ENCODE data around the gene RAB1B. TPM values are rescaled to one million over a fixed set of nuclear protein-coding genes. Genes with fewer than 3 reads are reported as not detected.
"Not testable (repeated sequence)": the region's sequence is repeated elsewhere in the genome, so short reads cannot be mapped to it uniquely, and the experiment has no call there.

RAB1B gene
- total and polyA plus RNA-seq, 2 donors (not counting 1 experiment from before 2014, with no cell fraction given) = 77.1 to 77.8 TPM

GRCh38 chr11:66248903-66249302, 19.5 kb upstream of the RAB1B start:
- H3K9ac ChIP-seq (ENCODE audit: low read length) = no peak overlapping the region
- no peak overlapping the region for H3K27ac Mint-ChIP-seq

GRCh38 chr11:66251809-66252208, 16.6 kb upstream of the RAB1B start:
- H4K20me1 ChIP-seq (ENCODE audit: control insufficient read depth, insufficient read depth, low read length, poor library complexity, severe bottlenecking) = no peaks in the 10 kb centered on the region
- H3K9me3 ChIP-seq (ENCODE audit: control extremely low read depth in 1 of 3, control insufficient read depth in 2 of 3, insufficient read depth in 1 of 3, low read length in 2 of 3) = no peaks in the 10 kb centered on the region
- CTCF ChIA-PET = interaction anchor here (1.7 kb wide), 1 partner anchor 29 kb away, joined by 8 read pairs; no protein-coding TSS in a partner anchor
- H3K4me1 Mint-ChIP-seq = peaks cover 9% of the 10 kb centered on the region
- intact Hi-C loops (cut with micrococcal nuclease) = no loop called here
- no peak overlapping the region for H3K4me3 Mint-ChIP-seq
- 98% methylated on average over 6 of the region's 7 CpGs for WGBS (ENCODE audit: insufficient coverage)
- H3K4me3 ChIP-seq (ENCODE audit: control extremely low read depth in 1 of 5, extremely low read depth in 1 of 5, insufficient read depth in 1 of 5, low read depth in 2 of 5, low read length in 4 of 5) = no peak overlapping the region
- TF ChIP-seq EZH2 (IDR thresholded peaks at IDR 0.05; ENCODE audit: borderline replicate concordance, insufficient read depth, low read depth, low read length, poor library complexity, severe bottlenecking) = no peak
- no peak for TF ChIP-seq CTCF (IDR thresholded peaks at IDR 0.05)
- H3K4me2 ChIP-seq (replicated peaks; ENCODE audit: low read depth, low read length, poor library complexity, severe bottlenecking) = no peak overlapping the region
- no peak overlapping the region for H3K9ac ChIP-seq (ENCODE audit: low read length)
- H3K27me3 Mint-ChIP-seq = no peaks in the 10 kb centered on the region
- no peak for ATAC-seq (ENCODE audit: low read depth)
- no peaks in the 10 kb centered on the region for H3K27me3 ChIP-seq (replicated peaks in 1 of 4; ENCODE audit: control extremely low read depth in 1 of 4, control insufficient read depth in 3 of 4, insufficient read depth in 4 of 4, low read length in 3 of 4)
- no peaks in the 10 kb centered on the region for H3K79me2 ChIP-seq (ENCODE audit: control insufficient read depth, insufficient read depth, low read length)
- no peak for DNase-seq
- peaks cover 0 to 21% of the 10 kb centered on the region in 2 experiments for H3K36me3 ChIP-seq (replicated peaks in 1 of 2; ENCODE audit: control extremely low read depth in 1 of 2, control insufficient read depth in 1 of 2, extremely low read depth in 1 of 2, insufficient read depth in 2 of 2, low read length in 1 of 2)
- H3K27ac ChIP-seq (ENCODE audit: low read length in 2 of 2) = no peak overlapping the region
- no peaks in the 10 kb centered on the region for H3K9me3 Mint-ChIP-seq (ENCODE audit: insufficient read depth)
- POLR2A ChIA-PET = no interaction called here
- no peak overlapping the region for H3K27ac Mint-ChIP-seq
- H3K4me1 ChIP-seq (ENCODE audit: control insufficient read depth in 2 of 2, insufficient read depth in 2 of 2, low read length in 2 of 2) = peaks cover 5 to 6% of the 10 kb centered on the region in 2 donors
- H2AFZ ChIP-seq (ENCODE audit: insufficient read depth, low read depth, low read length, poor library complexity, severe bottlenecking) = no peak overlapping the region

More at GRCh38 chr11:66248903-66249302, 19.5 kb upstream of the RAB1B start:
- intact Hi-C loops (cut with micrococcal nuclease) = no loop called here
- H3K4me1 Mint-ChIP-seq = peaks cover 4% of the 10 kb centered on the region
- H3K4me3 ChIP-seq (ENCODE audit: control extremely low read depth in 1 of 5, extremely low read depth in 1 of 5, insufficient read depth in 1 of 5, low read depth in 2 of 5, low read length in 4 of 5) = no peak overlapping the region
- no peaks in the 10 kb centered on the region for H3K27me3 Mint-ChIP-seq
- ATAC-seq (ENCODE audit: low read depth) (no peak), DNase-seq (no peak)
- CTCF ChIA-PET = no interaction called here
- no peaks in the 10 kb centered on the region for H3K4me1 ChIP-seq (ENCODE audit: control insufficient read depth in 2 of 2, insufficient read depth in 2 of 2, low read length in 2 of 2)
- no peaks in the 10 kb centered on the region for H3K79me2 ChIP-seq (ENCODE audit: control insufficient read depth, insufficient read depth, low read length)
- no peaks in the 10 kb centered on the region for H3K9me3 ChIP-seq (ENCODE audit: control extremely low read depth in 1 of 3, control insufficient read depth in 2 of 3, insufficient read depth in 1 of 3, low read length in 2 of 3)
- H3K4me3 Mint-ChIP-seq = no peak overlapping the region
- H4K20me1 ChIP-seq (ENCODE audit: control insufficient read depth, insufficient read depth, low read length, poor library complexity, severe bottlenecking) = no peaks in the 10 kb centered on the region
- peak overlapping the region in 1 of 2 donors; percentile 38 for H3K27ac ChIP-seq (ENCODE audit: low read length in 2 of 2)
- TF ChIP-seq EZH2 (IDR thresholded peaks at IDR 0.05; ENCODE audit: borderline replicate concordance, insufficient read depth, low read depth, low read length, poor library complexity, severe bottlenecking) = no peak
- TF ChIP-seq CTCF (IDR thresholded peaks at IDR 0.05) = no peak
- no peak overlapping the region for H3K4me2 ChIP-seq (replicated peaks; ENCODE audit: low read depth, low read length, poor library complexity, severe bottlenecking)
- H3K9me3 Mint-ChIP-seq (ENCODE audit: insufficient read depth) = no peaks in the 10 kb centered on the region
- WGBS (ENCODE audit: insufficient coverage) = 96% methylated on average over 3 of the region's 6 CpGs
- peaks cover 0 to 32% of the 10 kb centered on the region in 2 experiments for H3K36me3 ChIP-seq (replicated peaks in 1 of 2; ENCODE audit: control extremely low read depth in 1 of 2, control insufficient read depth in 1 of 2, extremely low read depth in 1 of 2, insufficient read depth in 2 of 2, low read length in 1 of 2)
- no peak overlapping the region for H2AFZ ChIP-seq (ENCODE audit: insufficient read depth, low read depth, low read length, poor library complexity, severe bottlenecking)
- H3K27me3 ChIP-seq (replicated peaks in 1 of 4; ENCODE audit: control extremely low read depth in 1 of 4, control insufficient read depth in 3 of 4, insufficient read depth in 4 of 4, low read length in 3 of 4) = no peaks in the 10 kb centered on the region
- POLR2A ChIA-PET = no interaction called here

- CTCF ChIA-PET = interaction anchor here (0.9 to 1.7 kb wide), 2 partner anchors 30 to 31 kb away, joined by 3 to 8 read pairs; no protein-coding TSS in a partner anchor
- H3K27me3 Mint-ChIP-seq; H3K9me3 ChIP-seq (ENCODE audit: control extremely low read depth in 1 of 3, control insufficient read depth in 2 of 3, insufficient read depth in 1 of 3, low read length in 2 of 3); H3K9me3 Mint-ChIP-seq (ENCODE audit: insufficient read depth); H3K4me2 ChIP-seq (replicated peaks; ENCODE audit: low read depth, low read length, poor library complexity, severe bottlenecking); ATAC-seq (ENCODE audit: low read depth); H3K4me3 ChIP-seq (ENCODE audit: control extremely low read depth in 1 of 5, extremely low read depth in 1 of 5, insufficient read depth in 1 of 5, low read depth in 2 of 5, low read length in 4 of 5); H4K20me1 ChIP-seq (ENCODE audit: control insufficient read depth, insufficient read depth, low read length, poor library complexity, severe bottlenecking); H3K27ac ChIP-seq (ENCODE audit: low read length in 2 of 2); intact Hi-C loops (cut with micrococcal nuclease); DNase-seq; H3K27me3 ChIP-seq (replicated peaks in 1 of 4; ENCODE audit: control extremely low read depth in 1 of 4, control insufficient read depth in 3 of 4, insufficient read depth in 4 of 4, low read length in 3 of 4); H3K4me1 ChIP-seq (ENCODE audit: control insufficient read depth in 2 of 2, insufficient read depth in 2 of 2, low read length in 2 of 2); H3K4me3 Mint-ChIP-seq; H3K79me2 ChIP-seq (ENCODE audit: control insufficient read depth, insufficient read depth, low read length); H2AFZ ChIP-seq (ENCODE audit: insufficient read depth, low read depth, low read length, poor library complexity, severe bottlenecking); H3K9ac ChIP-seq (ENCODE audit: low read length): not testable (repeated sequence)
- POLR2A ChIA-PET = interaction anchor here (0.7 to 0.9 kb wide), 4 partner anchors 12 to 201 kb away, joined by 3 to 9 read pairs (median 5); partner anchors contain the start of genes SF3B2 and YIF1A
- Mint-ChIP-seq H3K27ac (peak overlapping the region; percentile 56), H3K4me1 (peaks cover 14% of the 10 kb centered on the region)
- peaks cover 0 to 11% of the 10 kb centered on the region in 2 experiments for H3K36me3 ChIP-seq (replicated peaks in 1 of 2; ENCODE audit: control extremely low read depth in 1 of 2, control insufficient read depth in 1 of 2, extremely low read depth in 1 of 2, insufficient read depth in 2 of 2, low read length in 1 of 2)
- 94% methylated on average over 6 of the region's 6 CpGs for WGBS (ENCODE audit: insufficient coverage)
Measured at GRCh38 chr11:66253081-66253480, 15.4 kb upstream of the RAB1B start.

All from B cell (primary cell).